HG03039 (cell line): ENCODE measurements around the gene NQO1.

Source experiments
- ATAC-seq: cut with Tn5 transposase; IDR thresholded peaks from one replicate; pipeline ENCODE4 v1.9.1; 2021; ENCODE audit warnings: mild to moderate bottlenecking, moderate library complexity; ENCODE audit not compliant: unreplicated experiment

NQO1 gene

GRCh38 chr16:69707920-69708683, 18.3 kb downstream of the NQO1 start:
- no peak for ATAC-seq

- no peak for ATAC-seq
These were observed 19.4 kb downstream of the NQO1 start for GRCh38 chr16:69706975-69707340.

- no peak for ATAC-seq
These were observed 19.9 kb downstream of the NQO1 start for GRCh38 chr16:69706256-69706974.

GRCh38 chr16:69703638-69704037, 22.7 kb downstream of the NQO1 start:
- no peak for ATAC-seq

- ATAC-seq, result no peak
These were observed 24.5 kb downstream of the NQO1 start for GRCh38 chr16:69701866-69702265.

GRCh38 chr16:69701452-69701851, 24.9 kb downstream of the NQO1 start:
- no peak for ATAC-seq

- ATAC-seq, result no peak
These were observed 26.4 kb downstream of the NQO1 start for GRCh38 chr16:69699915-69700314.

- no peak for ATAC-seq
These were observed 28.0 kb downstream of the NQO1 start for GRCh38 chr16:69698404-69698803.

GRCh38 chr16:69693916-69694315, 32.4 kb downstream of the NQO1 start:
- ATAC-seq, result no peak

GRCh38 chr16:69691980-69692911, 34.1 kb downstream of the NQO1 start:
- ATAC-seq, result no peak

- ATAC-seq, result no peak
These were observed 37.8 kb downstream of the NQO1 start for GRCh38 chr16:69688589-69688988.

- ATAC-seq, result no peak
These were observed 46.0 kb downstream of the NQO1 start for GRCh38 chr16:69680358-69680757.

- no peak for ATAC-seq
These were observed 53.2 kb downstream of the NQO1 start for GRCh38 chr16:69672998-69673713.

- no peak for ATAC-seq
These were observed 53.9 kb downstream of the NQO1 start for GRCh38 chr16:69672315-69672997.

- no peak for ATAC-seq
These were observed 56.8 kb downstream of the NQO1 start for GRCh38 chr16:69669577-69669976.

GRCh38 chr16:69663846-69664245, 62.5 kb downstream of the NQO1 start:
- ATAC-seq, result no peak

- ATAC-seq, result no peak
These were observed 63.5 kb downstream of the NQO1 start for GRCh38 chr16:69662901-69663300.

GRCh38 chr16:69660166-69660565, 66.2 kb downstream of the NQO1 start:
- no peak for ATAC-seq
